GM19395 (cell line): Measurements from ENCODE around the gene ZNRF4.

ENCODE experiments used
- ATAC-seq: cut with Tn5 transposase; IDR thresholded peaks from one replicate; pipeline ENCODE4 v1.9.1; 2021; ENCODE audit warnings: mild to moderate bottlenecking, moderate library complexity; ENCODE audit not compliant: unreplicated experiment

Gene ZNRF4

DNA sequence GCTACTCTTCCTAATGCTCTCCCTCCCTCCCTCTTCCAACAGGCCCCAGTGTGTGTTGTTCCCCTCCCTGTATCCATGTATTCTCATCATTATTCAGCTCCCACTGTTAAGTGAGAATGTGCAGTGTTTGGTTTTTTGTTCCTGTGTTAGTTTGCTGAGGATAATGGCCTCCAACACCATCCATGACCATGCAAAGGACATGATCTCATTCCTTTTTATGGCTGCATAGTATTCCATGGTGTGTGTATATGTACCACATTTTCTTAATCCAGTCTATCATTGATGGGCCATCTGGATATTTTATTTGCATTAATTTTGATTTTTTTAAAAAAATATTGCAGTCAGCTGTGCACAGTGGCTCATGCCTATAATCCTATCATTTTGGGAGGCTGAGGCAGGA is 15.8 kb upstream of the ZNRF4 start:
- ATAC-seq = no peak

- ATAC-seq = no peak
Observed at GRCh38 chr19:5440299-5440698, 14.9 kb upstream of the ZNRF4 start.

DNA sequence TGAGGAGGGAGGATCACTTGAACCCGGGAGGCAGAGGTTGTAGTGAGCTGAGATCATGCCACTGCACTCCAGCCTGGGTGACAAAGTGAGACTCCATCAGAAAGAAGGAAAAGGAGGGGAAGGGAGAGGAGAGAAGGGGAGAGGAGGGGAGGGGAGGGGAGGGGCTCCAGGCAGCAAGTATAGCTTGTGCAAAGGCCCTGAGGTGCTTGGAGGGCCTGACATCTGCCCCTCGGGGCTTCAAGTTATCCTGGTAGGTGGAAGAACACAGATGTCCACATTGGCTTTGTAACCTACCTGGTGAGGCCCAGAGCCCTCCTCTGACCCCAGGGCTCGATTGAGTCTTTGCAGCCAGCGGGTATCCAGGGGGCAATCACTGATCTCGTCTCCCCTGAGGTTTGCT is 11.5 kb upstream of the ZNRF4 start:
- ATAC-seq = no peak

DNA sequence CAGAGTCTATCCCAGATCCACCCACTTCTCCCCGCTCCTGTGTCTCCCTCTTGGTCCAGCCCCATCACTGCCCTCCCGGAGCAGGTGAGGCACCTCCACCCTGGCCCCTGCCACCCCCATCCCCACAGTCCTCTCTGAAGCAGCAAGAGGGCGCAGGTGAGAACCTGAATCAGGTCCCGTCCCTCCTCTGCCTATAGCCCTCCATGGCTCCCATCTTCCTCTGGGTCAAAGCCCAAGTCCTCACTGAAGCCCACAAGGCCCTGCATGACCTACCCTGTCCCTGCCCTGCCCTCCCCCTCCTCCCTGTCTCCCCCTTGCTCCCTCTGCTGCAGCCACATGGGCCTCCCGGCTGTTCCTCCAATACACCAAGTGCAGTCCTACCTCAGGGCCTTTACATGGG is 10.8 kb upstream of the ZNRF4 start:
- no peak for ATAC-seq

DNA sequence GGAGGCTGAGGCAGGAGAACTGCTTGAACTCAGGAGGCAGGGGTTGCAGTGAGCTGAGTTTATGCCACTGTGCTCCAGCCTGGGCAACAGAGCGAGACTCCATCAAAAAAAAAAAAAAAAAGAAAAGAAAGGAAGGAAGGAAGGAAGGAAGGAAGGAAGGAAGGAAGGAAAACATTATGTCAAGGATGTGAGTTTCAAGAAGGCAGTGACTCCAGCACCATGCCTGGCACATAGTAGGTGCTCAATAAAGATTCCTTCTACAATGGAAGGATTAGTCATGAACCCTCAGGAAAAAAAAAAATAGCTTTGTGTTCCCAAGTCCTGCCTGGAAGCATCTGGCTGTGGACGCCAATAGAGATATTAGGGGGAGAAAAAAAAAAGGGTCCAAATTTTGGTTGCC is 10.1 kb upstream of the ZNRF4 start:
- ATAC-seq = no peak

- no peak for ATAC-seq
Observed at GRCh38 chr19:5445561-5446055, 9.6 kb upstream of the ZNRF4 start.

DNA sequence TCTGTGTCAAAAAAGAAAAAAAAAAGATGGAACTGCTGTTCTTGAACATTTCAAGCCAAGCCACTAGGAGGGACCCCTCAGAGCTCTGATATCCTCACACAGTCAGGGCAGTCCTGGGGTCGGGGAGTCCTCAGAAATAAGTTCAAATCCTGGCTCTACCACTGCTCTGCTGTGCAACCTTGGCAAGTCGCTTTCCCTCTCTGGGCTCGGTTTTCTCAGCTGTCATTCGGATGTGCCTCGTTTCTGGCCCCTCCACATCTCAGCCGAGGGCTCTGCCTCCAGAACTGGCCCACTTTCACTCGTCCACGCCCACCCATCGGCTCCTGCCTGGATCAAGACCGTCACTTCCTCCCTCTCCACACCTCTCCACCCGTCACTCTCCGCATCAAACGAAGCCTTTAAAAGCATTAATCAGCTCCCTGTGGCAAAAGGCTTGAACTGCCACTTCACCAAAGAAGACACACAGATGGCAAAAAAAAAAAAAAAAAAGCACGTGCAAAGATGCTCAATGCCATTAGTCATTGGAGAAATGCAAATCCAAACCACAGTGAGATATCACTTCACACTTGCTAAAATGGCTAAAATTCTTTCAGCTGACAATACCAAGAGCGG is 7.4 kb upstream of the ZNRF4 start:
- ATAC-seq = no peak

DNA sequence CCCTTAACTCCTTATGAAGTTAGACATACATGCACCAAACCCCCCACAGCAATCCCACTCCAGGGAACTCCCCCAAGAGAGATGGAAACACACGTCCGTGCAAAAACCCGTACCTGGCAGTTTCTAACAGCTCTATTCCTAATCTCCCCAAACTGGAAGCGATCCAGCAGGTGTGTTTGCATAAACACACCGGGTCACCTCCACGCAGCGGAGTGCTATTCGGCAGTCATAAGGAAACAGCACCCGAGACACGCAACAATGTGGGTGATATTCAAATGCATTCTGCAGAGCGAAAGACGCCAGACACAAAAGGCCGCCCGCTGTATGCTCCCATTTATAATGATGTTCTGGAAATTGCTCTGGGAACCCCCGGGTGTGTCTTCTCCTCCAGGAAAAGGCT is 6.8 kb upstream of the ZNRF4 start:
- ATAC-seq = no peak

GRCh38 chr19:5450482-5451126 is 4.6 kb upstream of the ZNRF4 start:
- no peak for ATAC-seq

- no peak for ATAC-seq
Observed at GRCh38 chr19:5451494-5451893, 3.7 kb upstream of the ZNRF4 start.

DNA sequence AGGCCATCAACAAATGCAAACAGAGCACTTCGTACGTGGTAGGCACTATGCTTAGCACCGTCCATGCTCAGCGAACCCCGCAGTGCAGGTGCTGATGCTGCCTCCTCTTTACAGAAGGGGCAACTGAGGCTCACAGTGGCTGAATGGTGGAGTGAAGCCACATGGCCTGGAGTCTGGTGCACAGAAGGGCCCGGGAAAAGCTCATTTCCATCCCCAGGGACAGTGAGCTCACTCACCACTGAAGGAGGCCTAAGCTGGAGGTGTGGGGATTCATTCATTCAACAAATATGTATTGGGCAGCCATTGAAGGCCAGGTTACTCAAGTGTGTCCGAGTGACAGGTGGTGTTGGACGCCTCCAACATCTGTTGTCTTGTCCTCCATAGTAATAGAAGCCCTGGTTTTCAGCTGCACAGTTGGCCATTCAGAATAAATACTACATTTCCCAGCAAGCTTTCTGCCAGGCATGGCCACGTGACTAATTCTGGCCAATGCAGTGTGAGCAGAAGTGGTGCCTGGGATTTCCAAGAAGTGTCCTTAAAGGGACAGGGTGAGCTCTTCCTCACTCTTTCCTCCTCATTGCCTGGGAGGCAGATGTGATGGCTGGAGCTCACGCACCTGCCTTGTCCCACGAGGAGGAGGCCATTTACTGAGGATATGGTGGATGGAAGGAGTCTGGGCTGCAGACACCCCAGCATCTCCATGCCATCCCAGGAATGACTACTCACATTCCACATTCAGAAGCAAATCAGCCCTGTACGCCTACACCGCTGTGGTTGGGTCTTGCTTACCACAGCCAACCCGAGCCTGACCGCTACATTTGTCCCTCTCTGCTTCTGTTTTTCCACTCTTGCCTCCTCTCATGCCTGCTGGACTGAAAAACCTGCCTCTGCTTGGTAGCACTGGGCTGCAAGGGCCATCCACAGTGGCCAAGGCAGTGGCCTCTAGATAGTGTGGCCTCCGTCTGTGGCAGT is 2.3 kb upstream of the ZNRF4 start:
- ATAC-seq = no peak

GRCh38 chr19:5454743-5455142 is 474 bp upstream of the ZNRF4 start:
- no peak for ATAC-seq

DNA sequence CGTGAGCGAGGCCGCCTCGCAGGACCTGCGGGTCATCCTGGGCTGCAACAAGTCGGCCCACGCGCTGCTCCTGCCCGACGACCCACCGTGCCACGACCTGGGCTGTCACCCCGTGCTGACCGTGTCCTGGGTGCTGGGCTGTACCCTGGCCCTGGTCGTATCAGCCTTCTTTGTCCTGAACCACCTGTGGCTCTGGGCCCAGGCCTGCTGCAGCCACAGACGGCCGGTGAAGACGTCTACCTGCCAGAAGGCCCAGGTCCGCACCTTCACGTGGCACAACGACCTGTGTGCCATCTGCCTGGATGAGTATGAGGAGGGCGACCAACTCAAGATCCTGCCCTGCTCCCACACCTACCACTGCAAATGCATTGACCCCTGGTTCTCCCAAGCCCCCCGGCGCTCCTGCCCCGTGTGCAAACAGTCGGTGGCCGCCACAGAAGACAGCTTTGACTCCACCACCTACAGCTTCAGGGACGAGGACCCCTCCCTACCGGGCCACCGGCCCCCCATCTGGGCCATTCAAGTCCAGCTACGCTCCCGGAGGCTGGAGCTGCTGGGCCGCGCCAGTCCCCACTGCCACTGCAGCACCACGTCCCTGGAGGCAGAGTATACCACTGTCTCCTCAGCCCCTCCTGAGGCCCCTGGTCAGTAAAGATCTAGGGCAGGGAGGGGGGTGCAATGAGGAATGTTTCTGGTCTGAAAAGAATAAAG is 1.1 kb downstream of the ZNRF4 start:
- ATAC-seq = no peak

DNA sequence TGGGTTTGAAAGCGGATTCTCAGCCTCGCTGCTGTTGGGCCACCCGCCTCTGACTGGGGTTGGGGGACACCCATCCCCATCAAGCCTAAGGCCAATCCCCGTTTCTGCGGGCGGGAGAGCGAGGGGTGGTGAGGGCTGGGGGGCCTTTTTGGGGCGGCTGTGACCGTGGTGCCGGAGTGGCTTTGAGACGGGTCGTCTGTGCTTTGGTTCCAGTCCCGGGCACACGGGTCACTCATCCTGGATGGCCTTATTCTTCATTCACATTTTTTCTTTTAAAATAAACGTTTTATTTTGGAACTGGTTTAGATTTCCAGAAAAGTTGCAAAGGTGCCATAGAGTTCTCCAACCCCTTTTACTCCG is 1.6 kb downstream of the ZNRF4 start:
- ATAC-seq = no peak

- ATAC-seq = no peak
Observed at GRCh38 chr19:5457709-5458108, 2.5 kb downstream of the ZNRF4 start.

GRCh38 chr19:5458420-5458819 is 3.2 kb downstream of the ZNRF4 start:
- no peak for ATAC-seq

DNA sequence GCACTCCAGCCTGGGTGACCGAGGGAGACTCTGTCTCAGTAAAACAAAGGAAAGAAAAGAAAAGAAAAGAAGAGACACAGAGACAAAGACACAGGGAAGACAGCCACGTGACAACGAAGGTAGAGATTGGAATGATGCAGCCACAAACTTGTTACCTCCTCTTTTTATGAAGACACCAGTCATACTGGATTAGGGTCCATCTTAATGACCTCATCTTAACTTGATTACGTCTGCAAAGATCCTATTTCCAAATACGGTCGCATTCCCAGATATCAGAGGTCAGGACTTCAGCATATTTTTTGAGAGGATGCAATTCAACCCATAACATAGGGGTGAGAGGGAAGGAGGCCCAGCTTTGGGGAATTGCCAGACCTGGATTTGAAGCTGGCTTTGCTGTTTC is 4.1 kb downstream of the ZNRF4 start:
- ATAC-seq = no peak

DNA sequence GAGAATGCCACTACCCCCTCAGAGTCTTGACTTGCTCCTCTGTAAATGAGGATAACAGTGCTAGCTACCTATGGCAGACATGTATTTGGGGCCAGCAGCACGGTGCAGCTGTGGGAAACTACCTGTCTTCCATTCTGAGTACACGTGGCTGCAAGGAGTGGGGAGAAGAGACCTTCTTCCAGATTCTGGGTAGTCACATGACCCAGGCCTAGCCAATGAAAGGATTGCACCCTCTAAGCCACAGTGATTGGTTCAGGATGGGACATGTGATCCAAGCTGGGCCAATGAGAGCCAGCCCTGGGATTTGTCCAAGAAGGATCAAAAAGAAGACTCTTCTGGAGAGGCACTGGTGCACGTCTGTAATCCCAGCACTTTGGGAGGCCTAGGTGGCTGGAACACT is 5.5 kb downstream of the ZNRF4 start:
- no peak for ATAC-seq

DNA sequence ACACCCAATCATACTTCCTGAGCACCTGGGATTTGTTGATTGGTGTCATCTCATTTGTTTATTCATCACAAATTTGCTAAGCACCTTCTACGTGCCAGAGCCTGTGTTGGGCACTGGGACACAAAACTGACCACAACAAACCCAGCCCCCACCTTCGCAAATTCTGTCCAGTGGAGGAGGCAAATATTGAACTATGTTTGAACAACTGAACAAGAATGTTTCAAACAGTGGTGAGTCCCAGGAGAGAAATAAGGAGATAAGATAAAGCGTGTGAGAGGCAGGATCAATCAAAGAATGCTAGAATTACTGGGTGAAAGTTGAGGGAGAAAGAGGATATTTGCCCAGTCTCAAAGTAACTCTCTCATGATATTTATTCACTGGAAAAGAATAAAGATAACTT is 8.7 kb downstream of the ZNRF4 start:
- no peak for ATAC-seq

DNA sequence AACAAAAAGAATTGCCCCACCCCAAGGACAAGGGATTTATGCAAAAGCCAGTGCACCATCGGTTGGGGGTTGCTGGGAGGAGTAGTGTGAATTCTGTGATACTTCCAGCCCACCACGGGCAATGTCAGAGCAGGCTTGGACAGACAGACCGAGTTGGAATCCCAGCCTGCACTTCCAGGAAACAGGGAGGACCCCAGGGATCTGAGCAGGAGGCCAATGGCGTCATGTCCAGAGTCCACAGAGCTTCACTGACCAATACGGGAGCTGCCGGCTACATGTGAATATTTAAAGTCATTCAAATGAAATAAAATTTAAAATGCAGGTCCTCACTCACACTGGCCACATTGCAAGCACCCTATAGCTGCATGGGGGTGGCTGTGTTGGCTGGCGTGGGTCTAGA is 10.9 kb downstream of the ZNRF4 start:
- ATAC-seq = no peak

- no peak for ATAC-seq
Observed at GRCh38 chr19:5466814-5467291, 11.6 kb downstream of the ZNRF4 start.
